UCSD-AML1 (cell line): ENCODE results near the gene C3orf20.

Experiments
- DNase-seq: peaks from one replicate; lab custom pipeline; 2025; ENCODE audit not compliant: unreplicated experiment; lab: John Stamatoyannopoulos, UW

Gene C3orf20

DNA sequence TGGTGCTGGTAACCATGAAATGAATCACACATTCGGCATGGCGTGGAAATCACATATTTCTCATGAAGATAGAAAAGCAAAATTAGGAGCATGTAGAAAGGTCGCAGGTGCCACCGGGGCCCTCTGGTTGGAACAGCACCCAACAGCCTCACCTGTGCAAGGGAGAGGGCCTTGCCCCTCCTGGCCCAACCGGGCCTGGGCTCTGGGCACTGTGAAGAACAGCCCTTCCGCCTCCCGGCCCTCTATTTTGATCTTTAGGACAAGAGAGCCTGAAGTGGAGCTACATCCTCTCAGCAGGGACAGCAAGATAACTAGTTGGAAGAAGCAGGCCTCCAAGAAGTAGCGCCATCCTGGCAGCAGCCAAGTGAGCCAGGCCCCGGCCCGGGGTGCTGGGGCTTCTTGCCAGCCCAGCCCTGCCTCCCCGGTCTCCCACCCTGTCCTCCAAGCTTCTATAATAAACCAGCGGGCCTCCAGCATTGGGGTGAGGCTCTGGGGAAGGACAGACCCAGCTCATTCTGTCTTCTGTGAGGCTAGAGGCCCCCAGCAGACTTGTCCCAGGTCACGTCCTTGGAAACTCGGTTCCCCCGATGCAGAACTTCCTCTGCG is 97.7 kb downstream of the C3orf20 start:
- peak; percentile 42 for DNase-seq

DNA sequence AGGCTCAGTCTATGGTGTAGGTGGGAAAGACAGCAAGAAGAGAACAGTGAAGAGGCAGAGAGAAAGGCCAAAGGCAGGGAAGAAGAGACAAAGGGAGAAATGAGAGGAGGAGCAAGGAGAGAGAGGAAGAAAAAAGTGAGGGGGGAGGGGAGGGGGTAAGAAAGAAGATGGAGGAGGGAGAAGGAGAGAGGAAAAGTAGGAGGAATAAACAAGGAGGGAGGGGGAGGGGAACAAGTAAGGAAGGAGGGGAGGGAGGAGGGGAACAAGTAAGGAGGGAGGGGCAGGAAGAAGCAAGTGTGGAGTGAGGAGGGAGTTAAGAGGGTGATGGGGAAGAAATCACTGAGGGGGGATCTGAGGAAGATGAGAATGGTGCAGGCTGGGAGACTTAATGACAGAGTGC is 98.3 kb downstream of the C3orf20 start:
- DNase-seq: no peak

DNA sequence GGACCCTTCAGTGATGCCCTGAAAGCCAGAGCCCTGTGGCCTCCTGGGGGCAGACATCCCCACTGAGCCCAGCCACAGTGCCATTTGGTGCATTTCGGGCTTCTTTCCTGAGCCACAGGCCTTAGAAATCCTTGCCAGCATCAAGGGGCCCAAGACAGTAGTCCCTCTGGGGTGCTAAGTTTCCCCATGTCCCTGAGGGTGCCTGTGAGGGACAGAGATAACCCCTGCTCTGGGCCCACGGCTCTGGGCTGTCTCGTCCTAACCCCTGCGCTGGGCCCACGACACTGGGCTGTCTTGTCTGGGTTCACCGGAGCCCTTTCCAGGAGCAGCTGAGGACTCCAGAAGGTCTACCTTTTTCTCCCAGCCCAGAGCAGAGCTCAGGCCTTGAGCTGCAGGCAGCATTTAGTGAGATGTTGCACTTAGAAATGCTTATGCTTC is 98.8 kb downstream of the C3orf20 start:
- DNase-seq: no peak

DNA sequence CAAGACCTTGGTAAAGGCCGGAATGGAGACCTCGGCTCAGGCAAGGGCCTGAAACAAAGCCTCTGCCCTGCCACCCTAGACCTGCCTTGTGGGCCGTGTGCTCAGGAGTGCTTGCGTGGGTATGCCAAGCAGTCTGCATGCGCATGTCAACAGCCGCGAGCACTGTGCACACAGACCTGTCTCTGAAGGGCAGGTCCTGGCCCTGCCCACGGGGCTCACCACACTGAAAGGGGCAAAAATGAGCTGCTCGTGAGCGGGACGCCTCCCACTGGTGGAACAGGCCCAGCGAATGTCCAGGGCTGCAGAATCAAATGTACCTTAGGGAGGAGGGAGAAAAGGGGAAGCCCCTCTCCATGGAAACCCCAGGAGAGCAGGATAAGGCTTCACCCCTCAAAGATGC is 99.5 kb downstream of the C3orf20 start:
- DNase-seq: no peak

DNA sequence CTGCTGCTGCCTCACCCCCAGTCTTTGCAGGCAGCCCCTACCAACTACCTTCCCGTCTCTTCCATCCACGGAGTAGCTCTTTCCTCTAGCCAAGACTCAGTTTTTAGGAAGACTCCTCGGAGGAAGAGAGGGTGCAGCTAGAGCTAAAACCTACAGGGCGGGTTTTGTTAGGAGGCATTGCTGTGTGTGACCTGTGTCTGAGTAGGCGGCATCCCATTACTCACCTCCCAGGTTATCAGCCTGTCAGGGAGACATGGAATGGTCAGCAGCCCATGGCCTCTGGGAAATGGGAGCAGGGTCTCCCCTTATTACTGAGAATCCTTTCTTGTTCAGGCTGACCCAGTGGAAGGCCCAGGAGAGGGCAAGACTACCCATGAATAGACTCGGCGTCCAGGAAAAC is 100.1 kb downstream of the C3orf20 start:
- DNase-seq: no peak

DNA sequence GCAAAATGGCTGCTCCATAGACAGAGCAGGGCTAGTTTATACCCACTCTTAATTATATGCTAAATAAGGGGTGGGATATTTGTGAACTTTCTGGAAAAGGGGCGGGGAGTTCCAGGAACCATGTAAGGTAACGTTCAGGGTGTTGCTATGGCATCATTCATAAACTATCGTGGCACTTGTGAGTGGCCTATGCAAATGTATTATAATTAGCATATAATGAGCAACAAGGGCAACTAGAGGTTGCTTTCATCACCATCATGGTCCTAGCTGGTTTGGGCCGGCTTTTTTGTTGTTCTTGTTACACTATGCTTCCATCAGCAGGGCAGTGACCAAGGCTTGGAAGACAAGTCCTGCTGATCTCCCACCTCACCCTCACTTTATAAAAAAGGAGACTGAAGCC is 100.6 kb downstream of the C3orf20 start:
- DNase-seq: no peak

DNA sequence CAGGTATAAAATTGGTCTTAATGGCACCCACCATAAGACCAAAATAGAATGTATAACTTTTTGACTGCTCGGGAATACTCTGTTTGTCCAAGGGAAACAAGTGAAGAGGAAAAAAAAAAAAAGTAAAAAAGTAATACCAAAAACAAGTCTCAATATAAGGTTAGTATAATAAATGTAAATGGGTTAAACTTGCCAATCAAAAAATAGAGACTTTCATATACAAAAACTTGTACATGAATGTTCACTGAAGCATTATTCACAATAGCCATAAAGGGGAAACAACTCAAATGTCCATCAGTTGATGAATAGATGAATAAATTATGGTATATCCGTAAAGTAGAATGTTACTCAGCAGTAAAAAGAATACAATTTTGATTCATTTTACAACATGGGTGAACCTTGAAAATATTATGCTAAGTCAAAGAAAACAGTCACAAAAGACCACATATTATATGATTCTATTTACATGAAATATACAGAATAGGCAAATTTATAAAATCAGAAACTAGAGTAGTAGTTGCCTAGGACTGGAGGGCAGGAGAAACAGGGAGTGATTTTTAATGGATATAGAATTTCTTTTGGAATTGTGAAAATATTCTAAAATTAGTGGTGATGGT is 104.2 kb downstream of the C3orf20 start:
- no peak for DNase-seq

DNA sequence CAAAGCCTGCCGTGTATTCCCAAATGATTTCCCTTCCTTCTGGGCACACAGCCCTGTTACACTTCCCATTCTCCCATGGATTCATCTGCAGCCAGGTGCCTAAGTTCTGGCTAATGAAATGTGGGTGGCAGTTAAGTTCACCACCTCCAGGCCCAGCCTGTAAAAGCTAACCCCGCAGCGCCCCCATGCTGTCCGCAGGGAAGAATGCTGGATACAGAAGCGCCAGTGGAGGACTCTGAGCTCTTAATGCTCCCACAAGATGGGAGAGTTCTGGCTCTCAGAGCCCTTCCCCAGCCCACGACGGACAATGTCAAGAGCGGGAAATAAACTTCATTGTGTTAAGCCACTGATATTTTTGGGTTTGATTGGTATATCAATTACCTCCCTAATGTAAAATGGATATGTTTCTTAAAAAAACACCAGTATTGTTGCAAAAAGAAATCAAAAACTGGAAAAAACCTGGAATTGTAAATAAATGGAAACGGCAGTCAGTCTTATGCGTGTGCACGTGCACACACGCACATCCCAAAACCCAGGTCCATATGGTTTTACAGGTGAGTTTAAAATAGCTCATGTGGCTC is 106.1 kb downstream of the C3orf20 start:
- DNase-seq: peak; percentile 77

DNA sequence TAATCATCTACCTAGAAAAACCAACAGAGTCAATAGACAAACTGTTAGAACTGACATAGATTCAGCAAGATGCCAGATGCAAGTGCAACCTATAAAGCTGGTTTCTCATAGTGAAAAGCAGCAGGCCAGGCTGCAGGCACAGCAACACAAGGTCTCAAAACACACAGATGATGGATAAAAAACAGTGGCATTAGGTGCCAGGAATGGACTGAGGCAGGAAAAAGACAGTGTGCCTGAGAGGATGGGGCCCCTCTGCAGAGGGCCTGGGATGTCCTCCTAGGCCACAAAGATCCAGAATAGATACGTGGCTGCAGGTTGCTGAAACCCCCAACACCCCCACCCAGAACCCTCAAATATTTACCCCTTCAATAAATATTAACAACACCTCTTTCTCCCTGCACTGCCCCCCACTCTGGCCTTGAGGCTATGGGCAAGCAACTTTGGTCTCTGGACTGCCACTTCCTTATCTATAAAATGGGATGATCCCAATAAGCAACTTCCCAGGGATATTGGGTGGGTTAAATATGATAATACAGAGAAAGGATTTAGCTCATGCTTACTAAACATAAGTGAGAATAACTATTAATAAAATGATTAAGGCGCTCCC is 108.6 kb downstream of the C3orf20 start:
- DNase-seq: no peak

DNA sequence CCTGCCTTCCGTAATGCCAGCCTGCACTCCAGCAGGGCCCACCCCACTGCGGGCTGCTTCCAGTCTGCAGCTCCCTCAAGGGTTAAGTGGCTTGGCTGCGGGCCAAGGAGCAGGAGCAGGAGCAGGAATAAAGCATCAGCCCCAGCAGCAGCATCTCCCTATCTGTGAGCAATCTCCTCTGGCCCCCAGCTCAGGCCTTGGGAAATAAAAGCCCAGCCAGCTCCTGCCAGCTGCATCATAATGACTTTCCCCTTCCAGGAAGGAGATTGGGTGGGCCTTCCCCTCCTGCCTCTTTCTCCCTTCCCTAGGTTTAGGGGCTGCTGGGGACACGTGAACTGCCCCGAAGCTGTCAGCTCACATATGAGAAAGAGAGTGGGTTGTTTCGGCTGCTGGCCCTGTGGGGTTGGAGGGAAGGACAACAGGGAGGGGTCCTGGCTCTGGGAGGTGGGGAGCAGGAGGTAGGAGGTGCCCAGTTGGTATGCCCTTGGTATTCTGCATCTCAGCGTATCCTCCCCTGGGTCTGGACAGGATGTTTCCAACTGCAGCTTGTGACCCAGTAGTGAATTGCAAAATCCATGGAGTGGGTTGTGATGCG is 109.2 kb downstream of the C3orf20 start:
- no peak for DNase-seq

DNA sequence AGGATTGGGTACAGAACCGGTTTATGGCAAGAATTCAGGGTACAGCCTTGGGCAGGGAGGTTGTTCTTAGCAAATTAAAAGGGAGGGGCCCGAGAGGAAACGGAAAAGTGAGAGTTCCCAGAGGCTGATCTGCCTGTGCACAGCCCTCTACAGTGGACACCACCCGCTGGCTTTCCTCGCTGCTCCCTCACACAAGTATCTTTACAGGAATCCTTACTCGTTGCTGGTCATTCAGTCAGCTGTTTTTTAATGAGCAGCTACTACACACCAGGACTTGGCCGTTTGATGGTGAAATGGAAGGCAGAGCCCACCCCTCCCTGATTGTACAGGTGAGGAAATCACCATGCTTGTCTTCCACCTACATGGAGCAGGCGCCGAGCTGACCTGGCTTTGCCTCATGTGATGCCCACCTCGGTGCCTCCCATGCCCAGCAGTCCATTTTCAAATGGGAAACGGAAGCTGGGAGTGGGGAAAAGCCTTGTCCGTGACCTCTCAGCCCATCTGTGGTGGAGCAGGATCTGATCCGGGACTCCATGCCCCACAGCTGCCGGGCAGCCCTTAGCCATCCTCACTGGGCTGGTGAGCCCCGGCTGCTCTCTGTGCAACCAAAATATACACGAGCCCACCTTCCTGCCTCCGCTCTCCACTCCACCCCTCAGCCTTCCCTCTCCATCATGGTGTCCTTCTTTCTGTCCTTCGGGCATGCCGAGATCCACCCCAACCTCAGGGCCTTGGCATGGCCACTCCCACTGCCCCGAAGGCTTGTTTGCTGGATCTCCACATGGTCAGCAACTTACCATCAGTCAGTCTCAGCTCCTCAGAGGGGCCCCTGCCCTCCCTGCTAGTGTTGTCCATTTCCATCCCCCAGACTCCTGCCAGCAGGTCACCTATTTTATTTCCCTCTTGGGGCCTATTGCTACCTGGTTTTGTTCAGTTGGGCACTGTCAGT is 110.5 kb downstream of the C3orf20 start:
- no peak for DNase-seq

DNA sequence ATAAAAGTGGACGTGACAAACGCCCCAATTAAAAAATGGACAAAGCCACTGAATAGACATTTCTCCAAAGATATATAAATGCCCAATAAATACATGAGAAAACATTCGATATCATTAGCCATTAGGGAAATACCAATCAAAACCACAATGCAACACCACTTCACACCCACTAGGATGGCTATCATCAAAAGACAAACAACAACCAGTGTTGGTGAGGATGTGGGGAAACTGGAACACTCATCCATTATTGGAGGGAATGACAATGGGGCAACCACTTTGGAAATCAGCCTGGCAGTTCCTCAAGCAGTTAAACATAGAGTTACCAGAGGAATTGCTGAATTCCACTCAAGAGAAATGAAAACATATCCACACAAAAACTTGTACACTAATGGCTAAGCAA is 111.4 kb downstream of the C3orf20 start:
- no peak for DNase-seq

DNA sequence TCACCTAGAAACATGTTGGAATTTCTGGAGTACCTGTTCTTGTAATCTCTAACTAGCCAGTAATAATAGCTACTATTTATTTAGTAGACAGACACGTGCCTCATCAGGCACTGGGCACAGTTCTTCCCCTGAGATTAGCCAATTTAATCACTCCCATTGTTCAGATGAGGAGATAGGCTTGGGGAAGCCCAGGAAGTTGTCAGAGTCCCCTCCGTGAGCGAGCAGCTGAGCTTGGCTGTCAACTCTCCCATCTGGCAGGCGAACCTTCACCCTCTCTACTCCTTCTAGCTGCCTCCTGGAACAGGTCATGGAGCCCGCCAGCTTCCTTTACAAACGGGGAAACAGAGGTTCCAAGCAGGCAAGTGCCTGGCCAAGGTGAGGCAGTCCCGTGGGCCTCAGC is 112.7 kb downstream of the C3orf20 start:
- DNase-seq: no peak

DNA sequence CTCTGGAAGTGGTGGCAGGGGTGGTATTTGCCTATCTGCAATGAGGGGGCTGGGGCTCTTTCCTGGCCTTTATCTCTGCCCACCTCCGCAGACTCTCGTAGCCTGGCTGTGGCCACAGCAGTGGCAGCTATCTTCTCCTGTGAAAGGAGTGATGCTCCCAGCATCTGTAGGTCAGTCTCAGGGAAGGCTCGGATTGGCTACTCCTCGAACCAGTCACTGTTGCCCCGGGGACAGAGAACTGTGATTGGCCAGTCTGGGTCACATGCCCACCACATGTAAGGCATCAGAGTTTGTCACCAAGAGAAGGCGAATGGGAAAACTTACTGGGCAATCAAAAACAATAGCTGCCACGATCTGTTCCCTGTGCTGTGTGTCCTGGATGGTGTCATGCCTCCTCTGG is 113.7 kb downstream of the C3orf20 start:
- no peak for DNase-seq

DNA sequence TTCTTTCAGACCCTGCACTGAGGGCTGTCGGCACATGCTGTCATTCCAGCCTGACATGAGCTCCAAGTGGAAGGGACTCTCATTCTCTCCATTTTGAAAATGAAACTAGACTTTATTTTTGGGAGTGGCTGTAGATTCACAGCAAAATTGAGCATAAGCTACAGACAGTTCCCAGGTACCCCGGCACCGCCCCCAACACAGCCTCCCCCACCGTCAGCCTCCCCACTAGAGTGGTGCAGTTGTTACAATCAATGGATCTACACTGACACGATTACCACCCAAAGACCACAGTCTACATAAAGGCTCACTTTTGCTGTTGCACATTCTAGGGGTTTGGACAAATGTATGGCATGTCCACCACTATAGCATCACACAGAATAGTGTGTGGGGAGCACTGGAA is 114.3 kb downstream of the C3orf20 start:
- no peak for DNase-seq

DNA sequence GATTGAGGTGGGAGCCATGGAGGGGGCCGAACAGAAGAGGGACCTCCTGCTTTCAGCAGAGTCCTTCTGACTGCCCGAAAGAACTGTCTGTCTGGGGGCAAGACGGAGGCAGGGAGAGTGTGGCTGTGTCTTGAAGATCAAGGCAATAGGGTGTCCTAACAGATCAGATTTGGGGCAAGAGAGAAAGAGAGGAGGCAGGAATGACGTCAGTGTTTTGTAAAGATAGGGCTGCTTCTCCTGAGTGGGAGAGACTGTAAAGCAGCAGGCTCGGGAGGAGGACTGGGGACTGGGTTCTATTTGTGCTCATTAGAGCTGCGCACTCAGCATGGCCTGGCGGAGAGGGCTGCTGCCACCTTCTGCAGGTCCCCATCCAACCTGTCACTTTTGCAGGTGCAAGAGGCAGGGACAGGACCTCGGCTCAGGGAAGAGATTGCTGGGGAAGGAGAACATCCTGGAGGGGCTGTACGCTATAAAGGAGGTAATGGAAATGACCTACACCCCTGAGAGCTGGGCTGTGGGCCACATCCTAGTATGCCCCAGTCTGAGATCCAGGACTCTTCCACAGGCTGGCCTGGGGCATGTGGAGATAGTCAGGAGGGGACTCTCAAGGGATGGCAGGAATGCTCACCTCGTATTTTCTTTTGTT is 114.8 kb downstream of the C3orf20 start:
- DNase-seq: no peak

DNA sequence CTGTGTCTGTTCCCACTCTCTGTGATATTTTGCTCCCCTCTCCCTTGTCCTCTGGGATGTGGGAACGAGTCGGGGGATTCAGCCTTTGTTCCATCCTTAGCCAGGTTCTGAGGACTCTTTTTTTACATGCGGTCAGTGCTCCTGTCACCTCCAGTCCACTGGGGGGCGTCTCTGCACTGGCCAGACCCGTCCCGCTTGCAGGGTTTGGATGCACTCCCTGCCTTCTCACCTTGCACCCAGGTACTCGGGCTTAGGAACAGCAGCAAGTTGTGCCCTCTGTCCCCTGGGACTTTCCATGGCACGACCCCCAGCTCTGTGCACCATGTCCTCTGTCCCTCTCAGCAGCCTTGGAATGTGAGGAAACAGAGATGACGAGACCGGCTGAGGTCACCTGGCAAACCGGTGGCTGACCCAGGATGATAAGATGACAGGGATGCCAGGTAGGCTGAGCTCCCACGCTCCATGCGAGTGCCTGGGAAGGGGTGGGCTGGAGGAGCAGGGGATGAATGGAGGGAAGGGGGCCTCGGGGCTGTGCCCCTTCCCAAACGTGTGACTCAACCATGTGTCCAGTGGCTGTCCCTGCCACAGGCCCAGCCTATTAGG is 116.5 kb downstream of the C3orf20 start:
- peak; percentile 69 for DNase-seq

DNA sequence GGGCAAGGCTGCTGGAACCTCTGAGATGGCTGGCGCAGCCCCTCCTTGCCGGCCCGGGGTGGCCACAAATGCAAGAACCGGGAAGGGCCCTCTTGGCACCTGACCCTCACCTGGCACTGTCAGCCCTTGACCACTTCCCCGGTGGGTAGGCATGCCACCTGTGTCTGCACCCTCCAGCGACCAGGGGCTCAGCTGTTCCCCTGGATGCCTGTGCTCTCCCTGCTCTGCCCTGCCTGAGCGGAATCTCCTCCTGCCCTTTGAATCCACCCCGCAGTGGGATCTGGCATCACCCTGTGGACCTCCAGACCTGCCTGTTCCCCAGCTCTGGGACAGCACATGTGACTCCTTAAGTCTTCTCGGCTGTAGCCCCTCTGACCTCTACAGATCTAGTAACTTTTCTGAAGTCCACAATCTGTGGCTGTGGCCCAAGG is 117.8 kb downstream of the C3orf20 start:
- DNase-seq: no peak

DNA sequence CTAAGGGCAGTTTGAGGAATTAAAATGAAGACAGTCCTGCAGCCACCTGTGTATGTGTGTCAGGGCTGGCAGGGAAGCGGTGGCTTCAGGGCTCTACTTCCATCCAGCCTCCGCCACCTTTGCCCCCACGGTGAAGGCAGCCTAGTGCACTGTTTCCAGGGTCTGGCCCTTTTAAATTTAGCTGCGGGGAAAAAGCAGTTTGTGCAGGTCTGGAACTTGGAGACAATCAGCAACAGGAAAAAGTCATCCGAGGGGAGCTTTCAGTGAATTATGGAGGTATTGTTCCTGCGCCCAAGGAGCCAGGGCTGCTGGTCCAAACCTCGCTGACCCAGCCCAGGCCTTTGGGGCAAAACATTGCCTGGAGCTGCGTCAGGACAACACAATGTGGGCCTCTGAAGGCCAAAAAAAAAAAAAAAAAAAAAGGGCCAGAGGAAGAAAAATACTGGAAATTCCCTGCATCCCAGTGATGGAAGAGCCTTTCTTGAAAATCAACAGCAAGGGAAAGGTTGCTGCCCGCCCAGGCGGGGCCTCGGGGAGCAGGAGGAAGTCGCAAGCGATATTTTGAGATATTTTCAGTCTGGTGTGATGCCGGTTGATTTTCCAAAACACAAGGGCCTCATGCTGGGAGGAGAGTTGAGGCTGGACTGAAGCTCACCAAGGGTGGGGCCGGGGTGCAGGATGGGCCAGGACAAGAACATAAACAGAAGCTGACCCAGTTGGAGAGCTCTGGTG is 118.4 kb downstream of the C3orf20 start:
- no peak for DNase-seq
